ENCODE data around the gene PLA2G15. TPM values are rescaled to one million over a fixed set of nuclear protein-coding genes. Genes with fewer than 3 reads are reported as not detected.

Gene PLA2G15
- total RNA-seq, 1 experiment from 2014 or later: 19.7 TPM

- in situ Hi-C loops (cut with HindIII; ENCODE audit: low sequenced_read_pairs): no loop called here
- no peak for DNase-seq (ENCODE audit: low spot score)
Observed at GRCh38 chr16:68247932-68248331, 2.8 kb downstream of the PLA2G15 start.

- no peak for DNase-seq (ENCODE audit: low spot score)
- in situ Hi-C loops (cut with HindIII; ENCODE audit: low sequenced_read_pairs): no loop called here
Observed at GRCh38 chr16:68249371-68249770, 4.2 kb downstream of the PLA2G15 start.

DNA sequence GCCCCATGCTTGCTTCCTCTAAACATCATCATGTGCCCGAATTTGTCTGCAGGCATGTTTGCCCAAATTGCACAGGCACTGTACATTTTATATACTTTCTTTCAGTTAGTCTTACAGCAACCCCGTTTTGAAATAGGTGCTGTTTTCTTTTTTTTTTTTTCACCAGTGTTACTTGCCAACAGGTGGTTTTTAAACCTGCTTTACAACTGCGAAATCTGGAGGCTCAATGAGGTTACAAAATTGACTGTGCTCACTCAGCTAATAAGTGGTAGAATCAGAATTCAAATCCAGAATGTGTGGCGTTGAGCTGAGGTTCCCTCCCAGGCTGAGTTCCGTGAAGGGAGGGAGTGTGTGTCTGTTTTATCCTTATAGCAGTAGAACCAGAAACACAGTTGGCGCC, 5.8 kb downstream of the PLA2G15 start:
- in situ Hi-C loops (cut with HindIII; ENCODE audit: low sequenced_read_pairs): no loop called here
- DNase-seq (ENCODE audit: low spot score): no peak

DNA sequence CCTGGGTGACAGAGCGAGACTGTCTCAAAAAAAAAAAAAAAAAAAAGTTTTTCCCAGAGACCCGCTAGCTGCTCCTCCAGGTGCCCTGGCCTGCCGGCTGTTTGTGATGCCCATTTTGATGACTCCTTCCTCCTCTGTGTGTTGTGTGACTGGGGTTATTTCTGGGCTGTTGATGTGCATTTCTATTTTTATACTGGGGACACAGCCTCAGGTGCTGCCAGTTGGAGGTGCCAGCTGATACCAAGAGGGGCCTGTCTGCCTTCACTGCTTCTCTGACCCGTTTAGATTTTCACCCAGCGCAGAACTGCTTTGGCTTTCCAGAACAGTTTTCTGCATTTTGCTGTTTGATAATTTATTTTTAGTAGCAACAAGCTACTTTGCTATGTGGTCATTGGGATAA, 6.7 kb downstream of the PLA2G15 start:
- in situ Hi-C loops (cut with HindIII; ENCODE audit: low sequenced_read_pairs): no loop called here

DNA sequence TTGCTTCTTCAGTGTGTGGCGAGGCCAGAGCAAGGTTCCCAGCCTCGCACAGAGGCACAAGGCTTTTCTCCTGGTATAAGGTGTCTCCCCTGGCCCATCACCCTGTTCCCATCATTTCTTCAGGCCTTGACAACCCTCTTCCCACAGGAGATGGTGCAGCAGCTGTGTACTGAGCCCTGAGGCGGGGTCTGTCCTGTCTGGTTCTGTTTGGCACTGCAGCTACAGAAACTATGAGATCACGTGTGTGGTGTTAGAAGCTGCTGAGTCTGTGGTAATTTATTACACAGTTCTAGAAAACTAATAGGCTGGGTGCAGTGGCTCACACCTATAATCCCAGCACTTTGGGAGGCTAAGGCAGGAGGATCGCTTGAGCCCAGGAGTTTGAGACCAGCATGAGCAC, 7.2 kb downstream of the PLA2G15 start:
- in situ Hi-C loops (cut with HindIII; ENCODE audit: low sequenced_read_pairs): no loop called here
- no peak for DNase-seq (ENCODE audit: low spot score)

More for the DNA sequence above, 6.7 kb downstream of the PLA2G15 start:
- DNase-seq (ENCODE audit: low spot score): peak; percentile 94

DNA sequence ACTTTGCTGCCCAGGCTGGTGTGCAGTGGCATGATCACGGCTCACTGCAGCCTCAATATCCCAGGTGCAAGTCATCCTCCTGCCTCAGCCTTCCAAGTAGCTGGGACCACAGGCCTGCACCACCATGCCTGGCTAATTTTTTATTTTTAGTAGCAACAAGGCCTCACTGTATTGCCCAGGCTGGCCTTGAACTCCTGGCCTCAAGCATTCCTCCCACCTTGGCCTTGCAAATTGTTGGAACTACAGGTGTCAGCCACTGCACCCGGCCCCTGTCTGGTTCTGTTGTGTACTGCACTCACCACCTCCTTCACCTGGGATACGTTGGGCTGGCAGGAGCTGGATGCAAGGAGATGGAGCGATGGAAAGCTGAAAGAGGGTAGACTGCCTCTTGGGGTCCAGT, 8.5 kb downstream of the PLA2G15 start:
- no peak for DNase-seq (ENCODE audit: low spot score)
- in situ Hi-C loops (cut with HindIII; ENCODE audit: low sequenced_read_pairs): no loop called here

DNA sequence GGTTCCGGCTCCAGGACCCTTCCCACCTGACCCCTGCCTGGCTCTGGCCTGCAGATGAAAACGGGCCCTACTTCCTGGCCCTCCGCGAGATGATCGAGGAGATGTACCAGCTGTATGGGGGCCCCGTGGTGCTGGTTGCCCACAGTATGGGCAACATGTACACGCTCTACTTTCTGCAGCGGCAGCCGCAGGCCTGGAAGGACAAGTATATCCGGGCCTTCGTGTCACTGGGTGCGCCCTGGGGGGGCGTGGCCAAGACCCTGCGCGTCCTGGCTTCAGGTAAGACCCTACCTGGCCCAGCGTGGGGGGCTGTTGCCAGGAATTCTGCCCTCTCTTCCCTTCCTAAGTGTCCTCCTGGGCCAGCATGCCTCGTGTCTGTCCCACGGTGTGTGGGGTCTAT, 10.5 kb downstream of the PLA2G15 start:
- DNase-seq (ENCODE audit: low spot score): no peak
- in situ Hi-C loops (cut with HindIII; ENCODE audit: low sequenced_read_pairs): no loop called here

- in situ Hi-C loops (cut with HindIII; ENCODE audit: low sequenced_read_pairs): no loop called here
- DNase-seq (ENCODE audit: low spot score): no peak
Observed at GRCh38 chr16:68257251-68257905, 12.2 kb downstream of the PLA2G15 start.

GRCh38 chr16:68257906-68258800, 13.0 kb downstream of the PLA2G15 start:
- in situ Hi-C loops (cut with HindIII; ENCODE audit: low sequenced_read_pairs): no loop called here
- no peak for DNase-seq (ENCODE audit: low spot score)

GRCh38 chr16:68259007-68259825, 14.0 kb downstream of the PLA2G15 start:
- in situ Hi-C loops (cut with HindIII; ENCODE audit: low sequenced_read_pairs): no loop called here
- peak; percentile 79 for DNase-seq (ENCODE audit: low spot score)

- DNase-seq (ENCODE audit: low spot score): no peak
- in situ Hi-C loops (cut with HindIII; ENCODE audit: low sequenced_read_pairs): no loop called here
Observed at GRCh38 chr16:68263559-68264127, 18.5 kb downstream of the PLA2G15 start.

DNA sequence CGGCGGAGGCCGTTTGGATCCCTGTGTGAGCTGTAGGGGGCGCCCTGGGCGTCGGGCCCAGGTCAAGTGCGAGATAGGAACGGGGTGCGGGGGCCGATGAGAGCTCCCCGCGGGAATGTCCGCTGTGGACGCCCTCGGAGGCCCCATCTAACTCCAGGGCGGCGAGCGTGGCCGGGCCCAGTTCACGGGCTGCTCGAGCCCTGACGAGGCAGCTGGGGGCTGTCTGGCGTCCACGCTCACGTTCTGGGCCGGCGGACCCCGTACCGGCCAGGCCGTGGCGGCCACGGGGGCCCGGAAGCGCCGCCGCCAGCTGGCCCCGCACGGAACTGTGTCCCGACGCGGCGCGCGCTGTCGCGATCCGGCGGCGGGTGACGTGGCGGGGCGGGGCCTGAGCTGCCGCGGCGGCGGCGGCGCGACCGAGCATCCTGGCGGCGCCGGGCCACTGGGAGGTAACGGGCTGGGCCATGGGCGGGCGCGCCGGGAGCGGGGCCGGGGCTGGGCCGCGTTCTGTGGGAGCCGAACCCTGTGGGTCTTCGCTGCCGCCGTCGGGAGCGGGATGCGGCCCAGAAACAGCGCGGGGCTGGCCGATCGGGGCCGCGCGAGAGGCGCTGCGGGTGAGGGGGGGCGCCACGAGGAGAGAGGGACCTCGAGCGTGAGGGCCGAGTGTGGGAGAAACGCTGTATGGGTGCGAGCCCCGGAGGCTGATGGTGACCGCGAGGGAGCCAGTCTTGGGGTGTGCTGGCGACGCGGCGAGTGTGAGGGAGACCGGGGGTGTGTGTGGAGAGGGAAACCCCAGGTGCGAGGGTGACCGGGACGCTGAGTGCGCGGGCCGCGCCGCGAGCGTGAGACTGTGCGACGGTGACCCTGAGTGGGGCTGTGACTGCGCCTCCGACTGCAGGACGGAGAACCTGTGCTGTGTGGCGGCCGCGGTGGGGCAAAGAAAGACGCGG, 19.2 kb downstream of the PLA2G15 start, which contains the start of gene SLC7A6:
SLC7A6 (plus strand) TSS at position 399 of the 950 bp plus-strand sequence. CDS start 10,201 bp downstream, outside the sequence.
- in situ Hi-C loops (cut with HindIII; ENCODE audit: low sequenced_read_pairs): no loop called here
- DNase-seq (ENCODE audit: low spot score): peak; percentile 57

- peak; percentile 67 for DNase-seq (ENCODE audit: low spot score)
- in situ Hi-C loops (cut with HindIII; ENCODE audit: low sequenced_read_pairs): no loop called here
Observed at GRCh38 chr16:68265078-68265920, 20.1 kb downstream of the PLA2G15 start.

- in situ Hi-C loops (cut with HindIII; ENCODE audit: low sequenced_read_pairs): no loop called here
Observed at GRCh38 chr16:68267612-68268405, 22.6 kb downstream of the PLA2G15 start.

GRCh38 chr16:68269793-68270192, 24.6 kb downstream of the PLA2G15 start:
- no peak for DNase-seq (ENCODE audit: low spot score)
- in situ Hi-C loops (cut with HindIII; ENCODE audit: low sequenced_read_pairs): no loop called here

More at GRCh38 chr16:68267612-68268405, 22.6 kb downstream of the PLA2G15 start:
- no peak for DNase-seq (ENCODE audit: low spot score)

- in situ Hi-C loops (cut with HindIII; ENCODE audit: low sequenced_read_pairs): no loop called here
- DNase-seq (ENCODE audit: low spot score): no peak
Observed at GRCh38 chr16:68270353-68270752, 25.2 kb downstream of the PLA2G15 start.
